Measurements from ENCODE around the gene RALGPS2.

The RALGPS2 gene

GRCh38 chr1:178970184-178970583 lies 245.1 kb downstream of the RALGPS2 start:
- H3K4me1 ChIP-seq (ENCODE audit: control insufficient read depth in 1 of 2, insufficient read depth in 1 of 2, low read depth in 1 of 2, low read length in 1 of 2) = no peaks in the 10 kb centered on the region
- H3K27ac ChIP-seq = no peak overlapping the region
- no peaks in the 10 kb centered on the region for H3K27me3 ChIP-seq
- H3K9me3 ChIP-seq = no peaks in the 10 kb centered on the region
- no peaks in the 10 kb centered on the region for H3K36me3 ChIP-seq
- no peak overlapping the region for H3K4me3 ChIP-seq (ENCODE audit: low read depth in 1 of 2, low read length in 1 of 2)
- TF ChIP-seq, protein P1, sequence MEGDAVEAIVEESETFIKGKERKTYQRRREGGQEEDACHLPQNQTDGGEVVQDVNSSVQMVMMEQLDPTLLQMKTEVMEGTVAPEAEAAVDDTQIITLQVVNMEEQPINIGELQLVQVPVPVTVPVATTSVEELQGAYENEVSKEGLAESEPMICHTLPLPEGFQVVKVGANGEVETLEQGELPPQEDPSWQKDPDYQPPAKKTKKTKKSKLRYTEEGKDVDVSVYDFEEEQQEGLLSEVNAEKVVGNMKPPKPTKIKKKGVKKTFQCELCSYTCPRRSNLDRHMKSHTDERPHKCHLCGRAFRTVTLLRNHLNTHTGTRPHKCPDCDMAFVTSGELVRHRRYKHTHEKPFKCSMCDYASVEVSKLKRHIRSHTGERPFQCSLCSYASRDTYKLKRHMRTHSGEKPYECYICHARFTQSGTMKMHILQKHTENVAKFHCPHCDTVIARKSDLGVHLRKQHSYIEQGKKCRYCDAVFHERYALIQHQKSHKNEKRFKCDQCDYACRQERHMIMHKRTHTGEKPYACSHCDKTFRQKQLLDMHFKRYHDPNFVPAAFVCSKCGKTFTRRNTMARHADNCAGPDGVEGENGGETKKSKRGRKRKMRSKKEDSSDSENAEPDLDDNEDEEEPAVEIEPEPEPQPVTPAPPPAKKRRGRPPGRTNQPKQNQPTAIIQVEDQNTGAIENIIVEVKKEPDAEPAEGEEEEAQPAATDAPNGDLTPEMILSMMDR (IDR thresholded peaks at IDR 0.05) = no peak

All from neutrophil (primary cell).